ENCODE results near the gene IFT74.
"Not testable (repeated sequence)": the region's sequence is repeated elsewhere in the genome, so short reads cannot be mapped to it uniquely, and the experiment has no call there.

The IFT74 gene

GRCh38 chr9:27085456-27085855 is 129.2 kb downstream of the IFT74 start:
- peak; percentile 27 for DNase-seq

GRCh38 chr9:27086818-27087680 is 130.8 kb downstream of the IFT74 start:
- DNase-seq = no peak

- DNase-seq = no peak
These were observed 132.8 kb downstream of the IFT74 start for GRCh38 chr9:27088981-27089380.

- DNase-seq = no peak
These were observed 133.5 kb downstream of the IFT74 start for GRCh38 chr9:27089706-27090105.

- no peak for DNase-seq
These were observed 134.0 kb downstream of the IFT74 start for GRCh38 chr9:27090231-27090630.

GRCh38 chr9:27090711-27091110 is 134.5 kb downstream of the IFT74 start:
- no peak for DNase-seq

GRCh38 chr9:27092496-27092895 is 136.3 kb downstream of the IFT74 start:
- not testable (repeated sequence) for DNase-seq

- DNase-seq = peak; percentile 26
These were observed 137.3 kb downstream of the IFT74 start for GRCh38 chr9:27093384-27094067.

GRCh38 chr9:27094640-27095298 is 138.6 kb downstream of the IFT74 start:
- DNase-seq = no peak

- no peak for DNase-seq
These were observed 151.0 kb downstream of the IFT74 start for GRCh38 chr9:27107241-27107640.

GRCh38 chr9:27108981-27109541 is 152.8 kb downstream of the IFT74 start, which contains the start of gene TEK:
Gene TEK (plus strand): TSS chr9:27109225. CDS start chr9:27109591, 366 bp downstream.
- DNase-seq = no peak

- DNase-seq = no peak
These were observed 153.4 kb downstream of the IFT74 start for GRCh38 chr9:27109621-27110020.

- no peak for DNase-seq
These were observed 154.0 kb downstream of the IFT74 start for GRCh38 chr9:27110181-27110580.

- no peak for DNase-seq
These were observed 156.0 kb downstream of the IFT74 start for GRCh38 chr9:27112235-27112634.
